ENCODE measurements around the gene SORD. TPM values are rescaled to one million over a fixed set of nuclear protein-coding genes. Genes with fewer than 3 reads are reported as not detected.

Gene SORD
- total RNA-seq, 1 experiment from 2014 or later = 116 TPM

GRCh38 chr15:45106002-45106790, 83.2 kb downstream of the SORD start:
- CTCF ChIA-PET = interaction anchor here (2.3 kb wide), 1 partner anchor 12 kb away, joined by 16 read pairs; no protein-coding TSS in a partner anchor
- intact Hi-C loops (cut with micrococcal nuclease) = no loop called here
- BruUV-seq (replicated peaks) = no TSS peak

More at GRCh38 chr15:45106002-45106790, 83.2 kb downstream of the SORD start:
- no peak overlapping the region for H3K9ac ChIP-seq (ENCODE audit: low read length)
- H2AFZ ChIP-seq (ENCODE audit: low read depth, low read length, poor library complexity, severe bottlenecking) = no peak overlapping the region
- H3K36me3 ChIP-seq (ENCODE audit: control insufficient read depth in 1 of 2, insufficient read depth in 2 of 2, low read length in 2 of 2) = no peaks in the 10 kb centered on the region
- H3K4me3 ChIP-seq (replicated peaks in 1 of 2; ENCODE audit: low read depth in 1 of 2, low read length in 2 of 2) = no peak overlapping the region
- no peak overlapping the region for H3K4me2 ChIP-seq (ENCODE audit: low read length)
- DNase-seq (ENCODE audit: low read depth, low spot score) (no peak), ATAC-seq (no peak)
- H3K27me3 ChIP-seq (ENCODE audit: insufficient read depth, low read length) = no peaks in the 10 kb centered on the region
- H3K4me1 ChIP-seq (ENCODE audit: control insufficient read depth in 1 of 2, insufficient read depth in 2 of 2, low read length in 2 of 2) = no peaks in the 10 kb centered on the region
- H4K20me1 ChIP-seq (ENCODE audit: insufficient read depth) = no peaks in the 10 kb centered on the region
- POLR2A ChIA-PET = no interaction called here
- no peaks in the 10 kb centered on the region for H3K9me2 ChIP-seq (ENCODE audit: insufficient read depth)
- no peak overlapping the region for H3K27ac ChIP-seq (ENCODE audit: low read depth, low read length)
- H3K79me2 ChIP-seq (ENCODE audit: insufficient read depth, low read length) = no peaks in the 10 kb centered on the region
- RAD21 ChIA-PET (ENCODE audit: low non-redundant PET in 1 of 2, low total read pairs in 2 of 2, uncharacterized antibody in 2 of 2, unreplicated experiment in 2 of 2) = no interaction called here
- H3K9me3 ChIP-seq (ENCODE audit: control insufficient read depth in 1 of 2, insufficient read depth in 1 of 2, low read depth in 1 of 2, low read length in 2 of 2) = no peaks in the 10 kb centered on the region
- TF ChIP-seq FOSL1 (IDR thresholded peaks at IDR 0.05; ENCODE audit: low read depth) = no peak
- TF ChIP-seq EZH2 (IDR thresholded peaks at IDR 0.05) = no peak
- no peak for TF ChIP-seq ZNF274 (IDR thresholded peaks at IDR 0.05; ENCODE audit: low read depth, low read length)
- no peak for TF ChIP-seq EZH2phosphoT487 (IDR thresholded peaks at IDR 0.05; ENCODE audit: borderline replicate concordance)
- TF ChIP-seq ZFX (IDR thresholded peaks at IDR 0.05) = no peak
- TF ChIP-seq, protein P1, sequence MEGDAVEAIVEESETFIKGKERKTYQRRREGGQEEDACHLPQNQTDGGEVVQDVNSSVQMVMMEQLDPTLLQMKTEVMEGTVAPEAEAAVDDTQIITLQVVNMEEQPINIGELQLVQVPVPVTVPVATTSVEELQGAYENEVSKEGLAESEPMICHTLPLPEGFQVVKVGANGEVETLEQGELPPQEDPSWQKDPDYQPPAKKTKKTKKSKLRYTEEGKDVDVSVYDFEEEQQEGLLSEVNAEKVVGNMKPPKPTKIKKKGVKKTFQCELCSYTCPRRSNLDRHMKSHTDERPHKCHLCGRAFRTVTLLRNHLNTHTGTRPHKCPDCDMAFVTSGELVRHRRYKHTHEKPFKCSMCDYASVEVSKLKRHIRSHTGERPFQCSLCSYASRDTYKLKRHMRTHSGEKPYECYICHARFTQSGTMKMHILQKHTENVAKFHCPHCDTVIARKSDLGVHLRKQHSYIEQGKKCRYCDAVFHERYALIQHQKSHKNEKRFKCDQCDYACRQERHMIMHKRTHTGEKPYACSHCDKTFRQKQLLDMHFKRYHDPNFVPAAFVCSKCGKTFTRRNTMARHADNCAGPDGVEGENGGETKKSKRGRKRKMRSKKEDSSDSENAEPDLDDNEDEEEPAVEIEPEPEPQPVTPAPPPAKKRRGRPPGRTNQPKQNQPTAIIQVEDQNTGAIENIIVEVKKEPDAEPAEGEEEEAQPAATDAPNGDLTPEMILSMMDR (IDR thresholded peaks at IDR 0.05 in 2 of 3, conservative IDR thresholded peaks at IDR 0.05 in 1 of 3; ENCODE audit: borderline replicate concordance in 1 of 3, insufficient read depth in 1 of 3, low read depth in 2 of 3, low read length in 2 of 3) = no peak
- TF ChIP-seq YY1 (IDR thresholded peaks at IDR 0.05; ENCODE audit: extremely low read depth, insufficient replicate concordance, low read depth, low read length) = no peak
- TF ChIP-seq, protein P2, sequence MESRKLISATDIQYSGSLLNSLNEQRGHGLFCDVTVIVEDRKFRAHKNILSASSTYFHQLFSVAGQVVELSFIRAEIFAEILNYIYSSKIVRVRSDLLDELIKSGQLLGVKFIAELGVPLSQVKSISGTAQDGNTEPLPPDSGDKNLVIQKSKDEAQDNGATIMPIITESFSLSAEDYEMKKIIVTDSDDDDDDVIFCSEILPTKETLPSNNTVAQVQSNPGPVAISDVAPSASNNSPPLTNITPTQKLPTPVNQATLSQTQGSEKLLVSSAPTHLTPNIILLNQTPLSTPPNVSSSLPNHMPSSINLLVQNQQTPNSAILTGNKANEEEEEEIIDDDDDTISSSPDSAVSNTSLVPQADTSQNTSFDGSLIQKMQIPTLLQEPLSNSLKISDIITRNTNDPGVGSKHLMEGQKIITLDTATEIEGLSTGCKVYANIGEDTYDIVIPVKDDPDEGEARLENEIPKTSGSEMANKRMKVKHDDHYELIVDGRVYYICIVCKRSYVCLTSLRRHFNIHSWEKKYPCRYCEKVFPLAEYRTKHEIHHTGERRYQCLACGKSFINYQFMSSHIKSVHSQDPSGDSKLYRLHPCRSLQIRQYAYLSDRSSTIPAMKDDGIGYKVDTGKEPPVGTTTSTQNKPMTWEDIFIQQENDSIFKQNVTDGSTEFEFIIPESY (IDR thresholded peaks at IDR 0.05; ENCODE audit: extremely low read depth, insufficient replicate concordance, low read length) = no peak
- TF ChIP-seq MAX (IDR thresholded peaks at IDR 0.05) = no peak
- TF ChIP-seq SIN3A (IDR thresholded peaks at IDR 0.05; ENCODE audit: low read depth) = no peak
- no peak for TF ChIP-seq RAD21 (IDR thresholded peaks at IDR 0.05; ENCODE audit: low read depth)

Data from HCT116 (cell line).